Kidney (tissue), 14 donors: ENCODE data around the gene IGF2BP3. TPM values are rescaled to one million over a fixed set of nuclear protein-coding genes. Genes with fewer than 3 reads are reported as not detected.
A peak's percentile ranks its signal among the peaks of the same experiment; 100 is the strongest.

Source experiments
- DNase-seq, 5 donors: peaks; one replicate each; pipeline ENCODE4 v3.0.0-alpha.2; 2013 to 2020
- FAIRE-seq: peaks from 2 replicates; lab custom pipeline; 2012; peaks lifted over from hg19 to GRCh38; lab: Jason Lieb, UNC
- H3K27ac ChIP-seq, 2 donors: one replicate each; pipeline ENCODE4 v1.7.0; 2013; ENCODE audit warnings: low read depth in 2 of 2, low read length in 2 of 2, inconsistent platforms in 1 of 2
- H3K27me3 ChIP-seq: one replicate; pipeline ENCODE4 v1.7.1; 2013; ENCODE audit warnings: low read length, inconsistent platforms; ENCODE audit not compliant: control insufficient read depth, insufficient read depth
- H3K36me3 ChIP-seq, 3 donors: one replicate each; pipeline versions ENCODE4 v1.7.0 to v1.7.1; 2013; ENCODE audit warnings: low read length in 3 of 3, control low read depth in 1 of 3, inconsistent platforms in 1 of 3; ENCODE audit not compliant: insufficient read depth in 3 of 3, control insufficient read depth in 2 of 3
- H3K4me1 ChIP-seq, 3 donors: one replicate each; pipeline versions ENCODE4 v1.7.0 to v1.7.1; 2013; ENCODE audit warnings: low read length in 3 of 3, inconsistent platforms in 1 of 3, low read depth in 1 of 3; ENCODE audit not compliant: control insufficient read depth in 2 of 3, insufficient read depth in 2 of 3
- H3K4me3 ChIP-seq, 3 donors: one replicate each; pipeline versions ENCODE4 v1.7.0 to v1.8.1; 2013; ENCODE audit warnings: low read length in 3 of 3, control low read depth in 1 of 3, inconsistent platforms in 1 of 3
- H3K9ac ChIP-seq, 3 donors: one replicate each; pipeline versions ENCODE4 v1.7.0 to v1.7.1; 2013; ENCODE audit warnings: low read length in 3 of 3, control low read depth in 1 of 3, inconsistent platforms in 1 of 3
- H3K9me3 ChIP-seq, 3 donors: one replicate each; pipeline versions ENCODE4 v1.7.0 to v1.7.1; 2013; ENCODE audit warnings: low read length in 3 of 3, control low read depth in 1 of 3, inconsistent platforms in 1 of 3; ENCODE audit not compliant: control insufficient read depth in 2 of 3, insufficient read depth in 1 of 3
- CTCF ChIP-seq: IDR thresholded peaks from 3 replicates; pipeline ENCODE4 v1.5.1; 2012; ENCODE audit warnings: mild to moderate bottlenecking, moderate library complexity, borderline replicate concordance; ENCODE audit not compliant: insufficient read depth; ENCODE audit errors: extremely low read depth
- intact Hi-C: fragments of 100-400 bp; cut with DNase I; formaldehyde crosslinking; loops from one replicate; pipeline ENCODE4 v1.11.1; 2022
- polyA plus RNA-seq: library from polyadenylated mRNA; stranded (reverse); fragments of 350-450 nt; fragmentation: Illumina TruSeq; extraction: RNeasy Lipid Tissue Mini Kit (QIAGEN cat#74804); gene quantifications from one replicate; pipeline ENCODE4 v1.2.3, GENCODE V29; 2014; ENCODE audit warnings: low read depth, low replicate concordance; ENCODE audit not compliant: insufficient read depth
- total RNA-seq: library from RNA; stranded (reverse); fragmentation: NEBNext Ultra II Directional; extraction: Animal tissue kit (Norgen Biotek cat#: 25700); gene quantifications from one replicate; pipeline ENCODE4 v1.2.1, GENCODE V29; 2021
- donor health status: control.
- donor health status: control.
- donor health status: control.
- donor health status: control.
- donor health status: control.
- donor health status: DM: yes; HTN: yes; CAD: no.
- donor health status: Normal renal cell carcinoma (clear cell type).

IGF2BP3 gene
- total and polyA plus RNA-seq, 2 donors from 2014 or later = 0.85 TPM; not detected in 1

- H3K9me3 ChIP-seq = no peaks in the 10 kb centered on the region
- DNase-seq (no peak), FAIRE-seq (no peak)
- H3K27ac ChIP-seq = no peak overlapping the region
- H3K4me1 ChIP-seq = no peaks in the 10 kb centered on the region
- H3K36me3 ChIP-seq = peaks cover 0 to 3% (median 0%) of the 10 kb centered on the region in 3 donors
- no peak for TF ChIP-seq CTCF
- H3K27me3 ChIP-seq = no peaks in the 10 kb centered on the region
- no peak overlapping the region for H3K4me3 ChIP-seq
- no peak overlapping the region for H3K9ac ChIP-seq
- intact Hi-C loops = no loop called here
Measured at GRCh38 chr7:23396222-23397015, 73.9 kb downstream of the IGF2BP3 start.

- H3K4me1 ChIP-seq = no peaks in the 10 kb centered on the region
- no peak for TF ChIP-seq CTCF
- peaks cover 0 to 3% (median 0%) of the 10 kb centered on the region in 3 donors for H3K36me3 ChIP-seq
- no peak overlapping the region for H3K4me3 ChIP-seq
- H3K9me3 ChIP-seq = no peaks in the 10 kb centered on the region
- H3K27ac ChIP-seq = no peak overlapping the region
- intact Hi-C loops = no loop called here
- no peak overlapping the region for H3K9ac ChIP-seq
- no peaks in the 10 kb centered on the region for H3K27me3 ChIP-seq
- FAIRE-seq = no peak
- DNase-seq = peak in 2 of 5 donors; percentile 27 to 48
Measured at GRCh38 chr7:23394488-23395171, 75.7 kb downstream of the IGF2BP3 start.

- H3K36me3 ChIP-seq = peaks cover 0 to 3% (median 0%) of the 10 kb centered on the region in 3 donors
Measured at GRCh38 chr7:23393636-23394035, 76.7 kb downstream of the IGF2BP3 start.

More at GRCh38 chr7:23393636-23394035, 76.7 kb downstream of the IGF2BP3 start:
- no peaks in the 10 kb centered on the region for H3K4me1 ChIP-seq
- no peak overlapping the region for H3K27ac ChIP-seq
- TF ChIP-seq CTCF = no peak
- H3K27me3 ChIP-seq = no peaks in the 10 kb centered on the region
- no peak overlapping the region for H3K4me3 ChIP-seq
- H3K9me3 ChIP-seq = no peaks in the 10 kb centered on the region
- intact Hi-C loops = no loop called here
- no peak for DNase-seq
- FAIRE-seq = no peak
- no peak overlapping the region for H3K9ac ChIP-seq
